PFSK-1 (cell line): Measurements from ENCODE around the gene GPR37.

Source experiments
- FOXP2 ChIP-seq: optimal IDR thresholded peaks from 2 replicates; pipeline ENCODE3; 2011; ENCODE audit warnings: borderline replicate concordance, control low read depth, inconsistent platforms; ENCODE audit not compliant: insufficient read depth; ENCODE audit errors: extremely low read length, extremely low read depth
- POLR2AphosphoS5 ChIP-seq: IDR thresholded peaks from 2 replicates; pipeline ENCODE4 v1.6.1; 2012; ENCODE audit warnings: low read depth, mild to moderate bottlenecking, control low read depth, low read length, moderate library complexity
- SIN3A ChIP-seq: IDR thresholded peaks from 2 replicates; pipeline ENCODE4 v1.6.1; 2012; ENCODE audit warnings: mild to moderate bottlenecking, low read length, moderate library complexity, borderline replicate concordance; ENCODE audit not compliant: insufficient read depth
- TAF1 ChIP-seq: IDR thresholded peaks from 2 replicates; pipeline ENCODE4 v1.6.1; 2012; ENCODE audit warnings: low read length, control low read depth, borderline replicate concordance; ENCODE audit not compliant: insufficient read depth
- TF ChIP-seq, protein P1 (sequence below), 2 experiments: IDR thresholded peaks; 2 replicates each; pipeline versions ENCODE4 v1.6.1 to v1.8.0; 2011 to 2012; ENCODE audit warnings: low read depth in 2 of 2, low read length in 2 of 2, control low read depth in 1 of 2, inconsistent platforms in 1 of 2, mild to moderate bottlenecking in 1 of 2, moderate library complexity in 1 of 2; ENCODE audit not compliant: insufficient read depth in 1 of 2

GRCh38 chr7:124781907-124782734 lies 16.5 kb upstream of the GPR37 start:
- TF ChIP-seq POLR2AphosphoS5 (no peak), SIN3A (no peak), TAF1 (no peak), FOXP2 (no peak)
- TF ChIP-seq, protein P1, sequence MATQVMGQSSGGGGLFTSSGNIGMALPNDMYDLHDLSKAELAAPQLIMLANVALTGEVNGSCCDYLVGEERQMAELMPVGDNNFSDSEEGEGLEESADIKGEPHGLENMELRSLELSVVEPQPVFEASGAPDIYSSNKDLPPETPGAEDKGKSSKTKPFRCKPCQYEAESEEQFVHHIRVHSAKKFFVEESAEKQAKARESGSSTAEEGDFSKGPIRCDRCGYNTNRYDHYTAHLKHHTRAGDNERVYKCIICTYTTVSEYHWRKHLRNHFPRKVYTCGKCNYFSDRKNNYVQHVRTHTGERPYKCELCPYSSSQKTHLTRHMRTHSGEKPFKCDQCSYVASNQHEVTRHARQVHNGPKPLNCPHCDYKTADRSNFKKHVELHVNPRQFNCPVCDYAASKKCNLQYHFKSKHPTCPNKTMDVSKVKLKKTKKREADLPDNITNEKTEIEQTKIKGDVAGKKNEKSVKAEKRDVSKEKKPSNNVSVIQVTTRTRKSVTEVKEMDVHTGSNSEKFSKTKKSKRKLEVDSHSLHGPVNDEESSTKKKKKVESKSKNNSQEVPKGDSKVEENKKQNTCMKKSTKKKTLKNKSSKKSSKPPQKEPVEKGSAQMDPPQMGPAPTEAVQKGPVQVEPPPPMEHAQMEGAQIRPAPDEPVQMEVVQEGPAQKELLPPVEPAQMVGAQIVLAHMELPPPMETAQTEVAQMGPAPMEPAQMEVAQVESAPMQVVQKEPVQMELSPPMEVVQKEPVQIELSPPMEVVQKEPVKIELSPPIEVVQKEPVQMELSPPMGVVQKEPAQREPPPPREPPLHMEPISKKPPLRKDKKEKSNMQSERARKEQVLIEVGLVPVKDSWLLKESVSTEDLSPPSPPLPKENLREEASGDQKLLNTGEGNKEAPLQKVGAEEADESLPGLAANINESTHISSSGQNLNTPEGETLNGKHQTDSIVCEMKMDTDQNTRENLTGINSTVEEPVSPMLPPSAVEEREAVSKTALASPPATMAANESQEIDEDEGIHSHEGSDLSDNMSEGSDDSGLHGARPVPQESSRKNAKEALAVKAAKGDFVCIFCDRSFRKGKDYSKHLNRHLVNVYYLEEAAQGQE (IDR thresholded peaks at IDR 0.05; ENCODE audit: insufficient read depth in 1 of 2, low read depth in 2 of 2, low read length in 2 of 2), result no peak
